ENCODE measurements around the gene CASQ1.

CASQ1 gene

GRCh38 chr1:160189649-160190625 is at the start of gene CASQ1:
TSS of gene CASQ1 (plus strand) at chr1:160190575. CDS start at chr1:160190752, 177 bp downstream.
- Mint-ChIP-seq H3K4me3 (no peak within 1 kb of the TSS), H3K4me1 (no peaks in the 10 kb centered on the region), H3K27me3 (peaks cover 11% of the 10 kb centered on the region), H3K36me3 (no peaks in the 10 kb centered on the region), H3K27ac (no peak within 1 kb of the TSS), H3K9me3 (no peaks in the 10 kb centered on the region)
- ATAC-seq: no peak

- Mint-ChIP-seq H3K4me1 (peaks cover 1% of the 10 kb centered on the region), H3K9me3 (no peaks in the 10 kb centered on the region), H3K27ac (no peak overlapping the region), H3K27me3 (peaks cover 44% of the 10 kb centered on the region), H3K4me3 (no peak overlapping the region), H3K36me3 (no peaks in the 10 kb centered on the region)
- ATAC-seq: no peak
Measured at GRCh38 chr1:160143695-160144094, 46.7 kb upstream of the CASQ1 start.

GRCh38 chr1:160144921-160145320 is 45.5 kb upstream of the CASQ1 start:
- ATAC-seq: no peak
- Mint-ChIP-seq H3K9me3 (no peaks in the 10 kb centered on the region), H3K36me3 (no peaks in the 10 kb centered on the region), H3K27ac (no peak overlapping the region), H3K4me1 (peaks cover 6% of the 10 kb centered on the region), H3K27me3 (peaks cover 36% of the 10 kb centered on the region), H3K4me3 (no peak overlapping the region)

- no peaks in the 10 kb centered on the region for H3K9me3 Mint-ChIP-seq
- no peaks in the 10 kb centered on the region for H3K36me3 Mint-ChIP-seq
- no peak overlapping the region for H3K4me3 Mint-ChIP-seq
- no peak for ATAC-seq
- peaks cover 6% of the 10 kb centered on the region for H3K4me1 Mint-ChIP-seq
- H3K27me3 Mint-ChIP-seq: peaks cover 24% of the 10 kb centered on the region
- H3K27ac Mint-ChIP-seq: no peak overlapping the region
Measured at GRCh38 chr1:160146107-160146506, 44.3 kb upstream of the CASQ1 start.

- no peak overlapping the region for H3K27ac Mint-ChIP-seq
- H3K4me3 Mint-ChIP-seq: no peak overlapping the region
- no peaks in the 10 kb centered on the region for H3K36me3 Mint-ChIP-seq
- peaks cover 6% of the 10 kb centered on the region for H3K4me1 Mint-ChIP-seq
- H3K9me3 Mint-ChIP-seq: no peaks in the 10 kb centered on the region
- peaks cover 23% of the 10 kb centered on the region for H3K27me3 Mint-ChIP-seq
- ATAC-seq: no peak
Measured at GRCh38 chr1:160148121-160148520, 42.3 kb upstream of the CASQ1 start.

GRCh38 chr1:160149233-160149632 is 41.1 kb upstream of the CASQ1 start:
- H3K9me3 Mint-ChIP-seq: no peaks in the 10 kb centered on the region
- H3K27ac Mint-ChIP-seq: no peak overlapping the region
- no peak overlapping the region for H3K4me3 Mint-ChIP-seq
- H3K27me3 Mint-ChIP-seq: peaks cover 23% of the 10 kb centered on the region
- H3K36me3 Mint-ChIP-seq: no peaks in the 10 kb centered on the region
- peaks cover 6% of the 10 kb centered on the region for H3K4me1 Mint-ChIP-seq
- ATAC-seq: no peak

- H3K27me3 Mint-ChIP-seq: peaks cover 20% of the 10 kb centered on the region
- no peak overlapping the region for H3K4me3 Mint-ChIP-seq
- no peaks in the 10 kb centered on the region for H3K36me3 Mint-ChIP-seq
- no peak for ATAC-seq
- H3K9me3 Mint-ChIP-seq: no peaks in the 10 kb centered on the region
- peaks cover 9% of the 10 kb centered on the region for H3K4me1 Mint-ChIP-seq
- H3K27ac Mint-ChIP-seq: no peak overlapping the region
Measured at GRCh38 chr1:160149716-160150115, 40.7 kb upstream of the CASQ1 start.

GRCh38 chr1:160151303-160151702 is 39.1 kb upstream of the CASQ1 start, which contains the start of gene ATP1A4:
TSS of gene ATP1A4 (plus strand) at chr1:160151603. CDS start at chr1:160152041, 438 bp downstream.
- Mint-ChIP-seq H3K4me3 (no peak within 1 kb of the TSS), H3K27me3 (peaks cover 14% of the 10 kb centered on the region), H3K36me3 (no peaks in the 10 kb centered on the region), H3K9me3 (no peaks in the 10 kb centered on the region), H3K4me1 (peaks cover 14% of the 10 kb centered on the region), H3K27ac (no peak within 1 kb of the TSS)
- ATAC-seq: no peak

- Mint-ChIP-seq H3K9me3 (no peaks in the 10 kb centered on the region), H3K4me3 (no peak overlapping the region), H3K27me3 (peaks cover 14% of the 10 kb centered on the region), H3K4me1 (peaks cover 7% of the 10 kb centered on the region), H3K27ac (no peak overlapping the region), H3K36me3 (no peaks in the 10 kb centered on the region)
- ATAC-seq: peak; percentile 64
Measured at GRCh38 chr1:160154790-160155189, 35.6 kb upstream of the CASQ1 start.

- Mint-ChIP-seq H3K4me1 (peaks cover 7% of the 10 kb centered on the region), H3K36me3 (no peaks in the 10 kb centered on the region), H3K27ac (no peak overlapping the region), H3K9me3 (no peaks in the 10 kb centered on the region), H3K27me3 (peaks cover 12% of the 10 kb centered on the region), H3K4me3 (no peak overlapping the region)
- ATAC-seq: no peak
Measured at GRCh38 chr1:160156361-160156760, 34.0 kb upstream of the CASQ1 start.

- peaks cover 15% of the 10 kb centered on the region for H3K4me1 Mint-ChIP-seq
- ATAC-seq: no peak
- no peaks in the 10 kb centered on the region for H3K9me3 Mint-ChIP-seq
- H3K36me3 Mint-ChIP-seq: no peaks in the 10 kb centered on the region
- H3K4me3 Mint-ChIP-seq: no peak overlapping the region
- peaks cover 4% of the 10 kb centered on the region for H3K27me3 Mint-ChIP-seq
- no peak overlapping the region for H3K27ac Mint-ChIP-seq
Measured at GRCh38 chr1:160157174-160157573, 33.2 kb upstream of the CASQ1 start.

- Mint-ChIP-seq H3K9me3 (no peaks in the 10 kb centered on the region), H3K27me3 (no peaks in the 10 kb centered on the region), H3K36me3 (no peaks in the 10 kb centered on the region), H3K27ac (no peak overlapping the region), H3K4me3 (no peak overlapping the region), H3K4me1 (peaks cover 17% of the 10 kb centered on the region)
- no peak for ATAC-seq
Measured at GRCh38 chr1:160158031-160158430, 32.3 kb upstream of the CASQ1 start.

GRCh38 chr1:160158534-160158933 is 31.8 kb upstream of the CASQ1 start:
- ATAC-seq: no peak
- no peaks in the 10 kb centered on the region for H3K9me3 Mint-ChIP-seq
- H3K27ac Mint-ChIP-seq: no peak overlapping the region
- H3K4me1 Mint-ChIP-seq: peaks cover 17% of the 10 kb centered on the region
- no peaks in the 10 kb centered on the region for H3K27me3 Mint-ChIP-seq
- no peak overlapping the region for H3K4me3 Mint-ChIP-seq
- H3K36me3 Mint-ChIP-seq: no peaks in the 10 kb centered on the region

GRCh38 chr1:160159846-160160245 is 30.5 kb upstream of the CASQ1 start:
- H3K36me3 Mint-ChIP-seq: no peaks in the 10 kb centered on the region
- H3K27ac Mint-ChIP-seq: no peak overlapping the region
- H3K4me1 Mint-ChIP-seq: peaks cover 14% of the 10 kb centered on the region
- H3K9me3 Mint-ChIP-seq: no peaks in the 10 kb centered on the region
- ATAC-seq: no peak
- H3K27me3 Mint-ChIP-seq: no peaks in the 10 kb centered on the region
- no peak overlapping the region for H3K4me3 Mint-ChIP-seq

GRCh38 chr1:160161965-160162705 is 28.2 kb upstream of the CASQ1 start:
- H3K9me3 Mint-ChIP-seq: no peaks in the 10 kb centered on the region
- no peaks in the 10 kb centered on the region for H3K36me3 Mint-ChIP-seq
- H3K4me1 Mint-ChIP-seq: peaks cover 21% of the 10 kb centered on the region

More at GRCh38 chr1:160161965-160162705, 28.2 kb upstream of the CASQ1 start:
- no peak overlapping the region for H3K4me3 Mint-ChIP-seq
- no peak for ATAC-seq
- H3K27ac Mint-ChIP-seq: no peak overlapping the region
- no peaks in the 10 kb centered on the region for H3K27me3 Mint-ChIP-seq
